Body of pancreas (tissue), 4 donors: ENCODE measurements around the gene F13B. TPM values are rescaled to one million over a fixed set of nuclear protein-coding genes. Genes with fewer than 3 reads are reported as not detected.

Experiments
- ATAC-seq: fragments of 150-250 bp; one replicate; pipeline ENCODE4 v1.9.1; 2016
- DNase-seq, 4 donors: peaks; one replicate each; pipeline ENCODE4 v3.0.0-alpha.2; 2019
- H3K27ac ChIP-seq, 4 donors: fragments of 200-600 bp; sonication (generic); 1 replicate in 3 of 4; 2 replicates in 1 of 4; pipeline versions ENCODE4 v1.5.1 to v1.6.1; 2016 to 2019; ENCODE audit warnings: mild to moderate bottlenecking in 1 of 4, mixed read lengths in 1 of 4, moderate library complexity in 1 of 4
- H3K27me3 ChIP-seq, 2 donors: fragments of 200-600 bp; sonication (generic); one replicate each; pipeline ENCODE4 v1.6.0; 2016; ENCODE audit warnings: mild to moderate bottlenecking in 1 of 2
- H3K36me3 ChIP-seq, 2 donors: fragments of 200-600 bp; sonication (generic); replicated peaks in 1 of 2; 2 replicates each; pipeline ENCODE4 v1.5.1; 2016; ENCODE audit warnings: low read depth in 2 of 2; ENCODE audit not compliant: insufficient read depth in 1 of 2
- H3K4me1 ChIP-seq: fragments of 200-600 bp; sonication (generic); one replicate; pipeline ENCODE4 v1.6.0; 2016
- H3K4me3 ChIP-seq, 2 donors: fragments of 200-600 bp; sonication (generic); 1 replicate in 1 of 2; 2 replicates in 1 of 2; pipeline ENCODE4 v1.5.1; 2016 to 2019
- H3K9me3 ChIP-seq, 3 donors: fragments of 200-600 bp; sonication (generic); 1 replicate in 2 of 3; 2 replicates in 1 of 3; pipeline ENCODE4 v1.5.1; 2016
- POLR2A ChIP-seq, 3 donors: fragments of 450-650 bp; IDR thresholded peaks; one replicate each; pipeline ENCODE4 v1.6.1; 2016; ENCODE audit warnings: antibody characterized with exemption in 3 of 3, mild to moderate bottlenecking in 2 of 3
- WGBS, 2 donors: methylation state at CpG; one replicate each; pipeline ENCODE4 v1.1.5; 2017; 5-methylcytosine and 5-hydroxymethylcytosine counted together
- intact Hi-C: fragments of 100-400 bp; cut with DNase I; formaldehyde crosslinking; loops from one replicate; pipeline ENCODE4 v1.15.1; 2023
- total RNA-seq, 2 donors: library from RNA; depleted of rRNA; stranded (reverse); fragments of >200 nt; gene quantifications; one replicate each; pipeline ENCODE4 v1.1.0, GENCODE V29; 2016
- TF ChIP-seq, protein P1 (sequence below), 7 experiments: fragments of 450-650 bp in 4 of 7; fragments of 200-600 bp in 3 of 7; sonication (generic) in 3 of 7; IDR thresholded peaks; one replicate each; pipeline ENCODE4 v1.5.1; 2016 to 2019; ENCODE audit warnings: antibody characterized with exemption in 7 of 7

F13B gene
- total RNA-seq, 2 donors from 2014 or later, result not detected

DNA sequence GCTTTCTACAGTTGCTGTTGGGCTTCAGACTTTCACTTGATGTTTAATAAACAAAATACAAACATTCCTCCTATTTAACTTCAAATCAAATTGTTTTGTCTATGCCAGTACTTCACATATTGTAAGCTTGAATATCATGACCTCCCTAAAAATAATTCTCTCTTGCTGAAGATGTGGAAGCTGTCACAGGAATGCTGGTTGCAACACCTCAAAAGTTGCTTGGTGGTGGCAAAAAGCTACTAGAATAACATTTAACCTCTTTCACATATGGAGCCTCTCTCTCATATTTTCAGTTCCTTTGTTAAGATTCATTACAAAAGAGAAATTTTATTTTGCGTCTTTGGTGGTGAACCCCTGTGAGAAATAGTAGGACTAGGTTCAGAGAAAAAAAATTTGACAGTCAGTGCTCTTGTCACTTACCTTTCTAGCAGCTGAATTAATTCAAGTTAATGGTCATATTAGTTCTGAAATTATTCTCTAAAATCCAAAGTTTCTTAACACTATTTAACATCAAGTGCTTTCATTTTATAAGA lies 25.5 kb upstream of the F13B start:
- TF ChIP-seq, protein P1, sequence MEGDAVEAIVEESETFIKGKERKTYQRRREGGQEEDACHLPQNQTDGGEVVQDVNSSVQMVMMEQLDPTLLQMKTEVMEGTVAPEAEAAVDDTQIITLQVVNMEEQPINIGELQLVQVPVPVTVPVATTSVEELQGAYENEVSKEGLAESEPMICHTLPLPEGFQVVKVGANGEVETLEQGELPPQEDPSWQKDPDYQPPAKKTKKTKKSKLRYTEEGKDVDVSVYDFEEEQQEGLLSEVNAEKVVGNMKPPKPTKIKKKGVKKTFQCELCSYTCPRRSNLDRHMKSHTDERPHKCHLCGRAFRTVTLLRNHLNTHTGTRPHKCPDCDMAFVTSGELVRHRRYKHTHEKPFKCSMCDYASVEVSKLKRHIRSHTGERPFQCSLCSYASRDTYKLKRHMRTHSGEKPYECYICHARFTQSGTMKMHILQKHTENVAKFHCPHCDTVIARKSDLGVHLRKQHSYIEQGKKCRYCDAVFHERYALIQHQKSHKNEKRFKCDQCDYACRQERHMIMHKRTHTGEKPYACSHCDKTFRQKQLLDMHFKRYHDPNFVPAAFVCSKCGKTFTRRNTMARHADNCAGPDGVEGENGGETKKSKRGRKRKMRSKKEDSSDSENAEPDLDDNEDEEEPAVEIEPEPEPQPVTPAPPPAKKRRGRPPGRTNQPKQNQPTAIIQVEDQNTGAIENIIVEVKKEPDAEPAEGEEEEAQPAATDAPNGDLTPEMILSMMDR (IDR thresholded peaks at IDR 0.05), result no peak
- no peak for TF ChIP-seq POLR2A (IDR thresholded peaks at IDR 0.05)
- no peaks in the 10 kb centered on the region for H3K9me3 ChIP-seq

DNA sequence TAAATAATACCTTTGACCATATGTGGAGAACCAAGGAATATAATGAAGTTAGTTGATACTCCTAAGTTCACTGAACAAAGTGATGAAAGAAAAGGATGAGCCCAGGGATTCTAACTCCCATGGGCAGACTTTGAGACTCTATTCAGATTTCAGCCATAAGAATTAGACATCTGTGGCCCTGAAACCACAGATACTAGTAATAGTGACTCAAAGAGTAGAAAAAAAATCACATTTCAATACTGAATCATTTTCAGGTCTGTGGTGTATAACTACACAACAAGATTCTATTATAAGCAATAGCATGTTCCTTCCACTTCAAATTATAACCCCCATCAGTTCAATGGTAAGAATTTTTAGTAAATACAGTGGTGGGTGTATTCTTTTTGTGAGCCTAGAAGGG lies 16.4 kb upstream of the F13B start:
- Histone ChIP-seq H3K4me1 (no peaks in the 10 kb centered on the region), H3K36me3 (no peaks in the 10 kb centered on the region), H3K4me3 (no peak overlapping the region), H3K27me3 (no peaks in the 10 kb centered on the region), H3K9me3 (peaks cover 0 to 12% (median 0%) of the 10 kb centered on the region in 3 donors), H3K27ac (no peak overlapping the region)
- no peak for TF ChIP-seq POLR2A (IDR thresholded peaks at IDR 0.05)
- TF ChIP-seq, protein P1 (IDR thresholded peaks at IDR 0.05), result no peak
- ATAC-seq (no peak), DNase-seq (no peak)
- intact Hi-C loops, result no loop called here

More for the DNA sequence above, 25.5 kb upstream of the F13B start:
- ATAC-seq (no peak), DNase-seq (no peak)
- 98 to 100% methylated on average over 1 of the region's 1 CpG for WGBS, 2 donors
- Histone ChIP-seq H3K4me1 (no peaks in the 10 kb centered on the region), H3K4me3 (no peak overlapping the region), H3K27ac (no peak overlapping the region), H3K36me3 (no peaks in the 10 kb centered on the region), H3K27me3 (no peaks in the 10 kb centered on the region)
- intact Hi-C loops, result no loop called here

DNA sequence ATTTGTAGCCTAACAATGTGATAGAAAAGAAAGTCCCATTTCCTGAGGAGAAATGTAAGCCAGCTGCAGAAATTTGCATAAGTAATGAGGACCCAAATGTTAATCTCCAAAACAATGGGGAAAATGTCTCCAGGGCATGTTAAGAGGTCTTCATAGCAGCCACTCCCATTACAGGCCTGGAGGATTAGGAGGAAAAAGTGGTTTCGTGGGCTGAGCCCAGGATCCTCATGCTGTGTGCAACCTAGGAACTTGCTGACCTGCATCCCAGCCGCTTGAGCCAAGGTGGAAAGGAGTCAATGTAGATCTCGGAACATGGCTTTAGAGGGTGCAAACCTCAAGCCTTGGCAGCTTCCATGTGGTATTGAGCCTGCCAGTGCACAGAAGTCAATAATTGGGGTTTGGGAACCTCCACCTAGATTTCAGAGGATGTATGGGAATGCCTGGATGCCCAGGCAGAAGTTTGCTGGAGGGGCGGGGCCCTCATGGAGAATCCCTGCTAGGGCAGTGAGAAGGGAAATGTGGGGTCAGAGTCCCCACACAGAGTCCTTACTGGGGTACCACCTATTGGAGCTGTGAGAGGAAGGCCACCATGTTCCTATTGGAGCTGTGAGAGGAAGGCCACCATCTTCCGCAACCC lies 14.2 kb upstream of the F13B start:
- 95 to 99% methylated on average over 5 of the region's 5 CpGs for WGBS, 2 donors
- no peak for TF ChIP-seq POLR2A (IDR thresholded peaks at IDR 0.05)
- no peak for DNase-seq
- H3K4me1 ChIP-seq, result no peaks in the 10 kb centered on the region
- H3K27ac ChIP-seq, result no peak overlapping the region
- no peaks in the 10 kb centered on the region for H3K27me3 ChIP-seq
- intact Hi-C loops, result no loop called here
- H3K36me3 ChIP-seq, result no peaks in the 10 kb centered on the region
- no peak overlapping the region for H3K4me3 ChIP-seq
- no peak for ATAC-seq
- H3K9me3 ChIP-seq, result peaks cover 0 to 12% (median 0%) of the 10 kb centered on the region in 3 donors

DNA sequence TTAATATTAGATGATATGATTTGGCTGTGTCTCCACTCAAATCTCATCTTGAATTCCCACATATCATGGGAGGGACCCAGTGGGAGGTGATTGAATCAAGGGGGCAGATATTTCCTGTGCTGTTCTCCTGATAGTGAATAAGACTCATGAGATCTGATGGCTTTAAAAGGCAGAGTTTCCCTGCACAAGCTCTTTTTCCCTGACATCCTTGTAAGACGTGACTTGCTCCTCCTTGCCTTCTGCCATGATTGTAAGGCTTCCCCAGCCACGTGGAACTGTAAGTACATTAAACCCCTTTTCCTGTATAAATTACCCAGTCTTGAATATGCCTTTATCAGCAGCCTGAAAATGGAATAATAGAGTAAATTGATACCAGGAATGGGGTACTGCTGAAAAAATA lies 13.3 kb upstream of the F13B start:
- 81 to 95% methylated on average over 2 of the region's 2 CpGs for WGBS, 2 donors
- Histone ChIP-seq H3K4me1 (no peaks in the 10 kb centered on the region), H3K27me3 (no peaks in the 10 kb centered on the region), H3K27ac (no peak overlapping the region), H3K36me3 (no peaks in the 10 kb centered on the region), H3K9me3 (peaks cover 0 to 12% (median 0%) of the 10 kb centered on the region in 3 donors), H3K4me3 (no peak overlapping the region)
- DNase-seq, result no peak
- no peak for TF ChIP-seq POLR2A (IDR thresholded peaks at IDR 0.05)
- TF ChIP-seq, protein P1 (IDR thresholded peaks at IDR 0.05), result no peak
- ATAC-seq, result no peak
- intact Hi-C loops, result no loop called here

DNA sequence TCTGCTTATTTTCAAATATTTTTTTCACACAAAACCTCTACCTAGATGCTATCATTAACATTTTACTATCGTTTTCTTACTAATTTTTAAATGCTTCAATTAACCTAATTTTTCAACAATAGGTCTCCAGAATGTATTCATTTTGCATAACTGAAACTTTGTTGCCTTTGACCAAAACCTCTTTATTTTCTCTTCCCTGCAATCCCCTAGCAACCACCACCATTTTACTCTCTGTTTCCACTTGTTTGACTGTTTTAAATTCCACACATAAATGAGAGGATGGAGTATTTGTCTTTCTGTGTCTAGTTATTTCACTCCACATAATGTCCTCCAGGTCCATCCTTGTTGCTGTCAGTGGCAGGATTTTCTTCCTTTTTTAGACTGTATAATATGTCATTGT lies 9.5 kb upstream of the F13B start:
- Histone ChIP-seq H3K4me1 (no peaks in the 10 kb centered on the region), H3K27me3 (no peaks in the 10 kb centered on the region), H3K4me3 (no peak overlapping the region), H3K27ac (no peak overlapping the region), H3K9me3 (peaks cover 0 to 9% (median 0%) of the 10 kb centered on the region in 3 donors), H3K36me3 (no peaks in the 10 kb centered on the region)
- 44 to 48% methylated on average over 1 of the region's 1 CpG for WGBS, 2 donors
- intact Hi-C loops, result no loop called here
- ATAC-seq, result no peak
- TF ChIP-seq, protein P1 (IDR thresholded peaks at IDR 0.05), result no peak
- no peak for DNase-seq
